Caco-2 (cell line): ENCODE measurements around the gene YY1AP1. TPM values are rescaled to one million over a fixed set of nuclear protein-coding genes. Genes with fewer than 3 reads are reported as not detected.

Experiments used
- total RNA-seq: library from RNA; stranded (reverse); gene quantifications from 2 replicates; pipeline ENCODE4 v1.2.3, GENCODE V29; 2022

The YY1AP1 gene
- total RNA-seq, 1 experiment from 2014 or later, result 63.0 TPM

Other genes with a start within 250 kb of the YY1AP1 start
- 39.4 and 45.1 TPM in 2 replicates for gene ASH1L, start 126.0 kb downstream of the YY1AP1 start, total RNA-seq
- 64.3 and 65.3 TPM in 2 replicates for gene MSTO1, start 78.6 kb downstream of the YY1AP1 start, total RNA-seq
- 165 and 185 TPM in 2 replicates for gene DAP3, start 317 bp upstream of the YY1AP1 start, total RNA-seq
- 43.7 and 47.3 TPM in 2 replicates for gene GON4L, start 168.4 kb upstream of the YY1AP1 start, total RNA-seq
- gene SYT11, start 170.8 kb upstream of the YY1AP1 start, total RNA-seq, result 0.05 TPM in 1 of 2 replicates, not detected in the other
- 21.9 and 23.0 TPM in 2 replicates for gene RIT1, start 222.6 kb upstream of the YY1AP1 start, total RNA-seq
- 68.5 and 72.9 TPM in 2 replicates for gene KHDC4, start 245.6 kb upstream of the YY1AP1 start, total RNA-seq